ENCODE results near the gene TPRG1.

The TPRG1 gene

GRCh38 chr3:189286188-189286587 is 114.4 kb downstream of the TPRG1 start:
- DNase-seq: no peak

GRCh38 chr3:189286916-189287315 is 115.1 kb downstream of the TPRG1 start:
- no peak for DNase-seq

- no peak for DNase-seq
These were observed 116.8 kb downstream of the TPRG1 start for GRCh38 chr3:189288348-189289235.

- no peak for DNase-seq
These were observed 117.5 kb downstream of the TPRG1 start for GRCh38 chr3:189289251-189289650.

GRCh38 chr3:189292667-189293484 is 121.1 kb downstream of the TPRG1 start:
- no peak for DNase-seq

- no peak for DNase-seq
These were observed 122.9 kb downstream of the TPRG1 start for GRCh38 chr3:189294649-189295048.

GRCh38 chr3:189295089-189295488 is 123.3 kb downstream of the TPRG1 start:
- no peak for DNase-seq

- DNase-seq: no peak
These were observed 126.2 kb downstream of the TPRG1 start for GRCh38 chr3:189297932-189298331.

- DNase-seq: no peak
These were observed 127.0 kb downstream of the TPRG1 start for GRCh38 chr3:189298469-189299375.

- no peak for DNase-seq
These were observed 128.6 kb downstream of the TPRG1 start for GRCh38 chr3:189300345-189300744.

- no peak for DNase-seq
These were observed 129.7 kb downstream of the TPRG1 start for GRCh38 chr3:189301479-189301878.

GRCh38 chr3:189303584-189303983 is 131.8 kb downstream of the TPRG1 start:
- DNase-seq: no peak

GRCh38 chr3:189304465-189305351 is 132.9 kb downstream of the TPRG1 start:
- no peak for DNase-seq

GRCh38 chr3:189305412-189305811 is 133.6 kb downstream of the TPRG1 start:
- no peak for DNase-seq

GRCh38 chr3:189307963-189308362 is 136.2 kb downstream of the TPRG1 start:
- no peak for DNase-seq

GRCh38 chr3:189308608-189309007 is 136.8 kb downstream of the TPRG1 start:
- DNase-seq: no peak

- no peak for DNase-seq
These were observed 137.7 kb downstream of the TPRG1 start for GRCh38 chr3:189309400-189309975.

- DNase-seq: no peak
These were observed 139.8 kb downstream of the TPRG1 start for GRCh38 chr3:189311521-189311920.

GRCh38 chr3:189312866-189313265 is 141.1 kb downstream of the TPRG1 start:
- no peak for DNase-seq

- no peak for DNase-seq
These were observed 144.7 kb downstream of the TPRG1 start for GRCh38 chr3:189316296-189317019.

GRCh38 chr3:189317911-189318310 is 146.1 kb downstream of the TPRG1 start:
- no peak for DNase-seq
